ENCODE data around the gene M6PR.
"Not testable (repeated sequence)": the region's sequence is repeated elsewhere in the genome, so short reads cannot be mapped to it uniquely, and the experiment has no call there.

The M6PR gene

GRCh38 chr12:8922544-8922943 lies 26.9 kb downstream of the M6PR start:
- no peak for ATAC-seq

GRCh38 chr12:8919643-8920042 lies 29.8 kb downstream of the M6PR start:
- not testable (repeated sequence) for ATAC-seq

More at GRCh38 chr12:8922544-8922943, 26.9 kb downstream of the M6PR start:
- TF ChIP-seq ZNF8 (CRISPR knock-in tag; IDR thresholded peaks at IDR 0.05) (no peak), OSR1 (CRISPR knock-in tag; IDR thresholded peaks at IDR 0.05) (no peak), ESRRG (CRISPR knock-in tag; IDR thresholded peaks at IDR 0.05) (no peak), ZC3H10 (CRISPR knock-in tag; IDR thresholded peaks at IDR 0.05) (no peak), GLIS3 (CRISPR knock-in tag; IDR thresholded peaks at IDR 0.05) (no peak), SNAI2 (CRISPR knock-in tag; IDR thresholded peaks at IDR 0.05) (no peak), RARB (CRISPR knock-in tag; IDR thresholded peaks at IDR 0.05) (no peak), ZFP3 (CRISPR knock-in tag; IDR thresholded peaks at IDR 0.05) (no peak), BACH2 (CRISPR knock-in tag; IDR thresholded peaks at IDR 0.05; ENCODE audit: borderline replicate concordance) (no peak), ZNF565 (CRISPR knock-in tag; conservative IDR thresholded peaks at IDR 0.05; ENCODE audit: low read depth) (no peak)

- no peak for ATAC-seq
- no peak for TF ChIP-seq ZFP30 (CRISPR knock-in tag; IDR thresholded peaks at IDR 0.05)
- no peak for TF ChIP-seq RARB (CRISPR knock-in tag; IDR thresholded peaks at IDR 0.05)
- no peak for TF ChIP-seq CREB5 (CRISPR knock-in tag; IDR thresholded peaks at IDR 0.05; ENCODE audit: low read depth)
- TF ChIP-seq PATZ1 (CRISPR knock-in tag; IDR thresholded peaks at IDR 0.05; ENCODE audit: borderline replicate concordance): no peak
- TF ChIP-seq CSDC2 (CRISPR knock-in tag; IDR thresholded peaks at IDR 0.05): no peak
- TF ChIP-seq, protein P1, sequence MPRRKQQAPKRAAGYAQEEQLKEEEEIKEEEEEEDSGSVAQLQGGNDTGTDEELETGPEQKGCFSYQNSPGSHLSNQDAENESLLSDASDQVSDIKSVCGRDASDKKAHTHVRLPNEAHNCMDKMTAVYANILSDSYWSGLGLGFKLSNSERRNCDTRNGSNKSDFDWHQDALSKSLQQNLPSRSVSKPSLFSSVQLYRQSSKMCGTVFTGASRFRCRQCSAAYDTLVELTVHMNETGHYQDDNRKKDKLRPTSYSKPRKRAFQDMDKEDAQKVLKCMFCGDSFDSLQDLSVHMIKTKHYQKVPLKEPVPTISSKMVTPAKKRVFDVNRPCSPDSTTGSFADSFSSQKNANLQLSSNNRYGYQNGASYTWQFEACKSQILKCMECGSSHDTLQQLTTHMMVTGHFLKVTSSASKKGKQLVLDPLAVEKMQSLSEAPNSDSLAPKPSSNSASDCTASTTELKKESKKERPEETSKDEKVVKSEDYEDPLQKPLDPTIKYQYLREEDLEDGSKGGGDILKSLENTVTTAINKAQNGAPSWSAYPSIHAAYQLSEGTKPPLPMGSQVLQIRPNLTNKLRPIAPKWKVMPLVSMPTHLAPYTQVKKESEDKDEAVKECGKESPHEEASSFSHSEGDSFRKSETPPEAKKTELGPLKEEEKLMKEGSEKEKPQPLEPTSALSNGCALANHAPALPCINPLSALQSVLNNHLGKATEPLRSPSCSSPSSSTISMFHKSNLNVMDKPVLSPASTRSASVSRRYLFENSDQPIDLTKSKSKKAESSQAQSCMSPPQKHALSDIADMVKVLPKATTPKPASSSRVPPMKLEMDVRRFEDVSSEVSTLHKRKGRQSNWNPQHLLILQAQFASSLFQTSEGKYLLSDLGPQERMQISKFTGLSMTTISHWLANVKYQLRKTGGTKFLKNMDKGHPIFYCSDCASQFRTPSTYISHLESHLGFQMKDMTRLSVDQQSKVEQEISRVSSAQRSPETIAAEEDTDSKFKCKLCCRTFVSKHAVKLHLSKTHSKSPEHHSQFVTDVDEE (CRISPR knock-in tag; IDR thresholded peaks at IDR 0.05): no peak
- no peak for TF ChIP-seq ZNF70 (CRISPR knock-in tag; IDR thresholded peaks at IDR 0.05)
- no peak for TF ChIP-seq BACH2 (CRISPR knock-in tag; IDR thresholded peaks at IDR 0.05; ENCODE audit: borderline replicate concordance)
- TF ChIP-seq, protein P2, sequence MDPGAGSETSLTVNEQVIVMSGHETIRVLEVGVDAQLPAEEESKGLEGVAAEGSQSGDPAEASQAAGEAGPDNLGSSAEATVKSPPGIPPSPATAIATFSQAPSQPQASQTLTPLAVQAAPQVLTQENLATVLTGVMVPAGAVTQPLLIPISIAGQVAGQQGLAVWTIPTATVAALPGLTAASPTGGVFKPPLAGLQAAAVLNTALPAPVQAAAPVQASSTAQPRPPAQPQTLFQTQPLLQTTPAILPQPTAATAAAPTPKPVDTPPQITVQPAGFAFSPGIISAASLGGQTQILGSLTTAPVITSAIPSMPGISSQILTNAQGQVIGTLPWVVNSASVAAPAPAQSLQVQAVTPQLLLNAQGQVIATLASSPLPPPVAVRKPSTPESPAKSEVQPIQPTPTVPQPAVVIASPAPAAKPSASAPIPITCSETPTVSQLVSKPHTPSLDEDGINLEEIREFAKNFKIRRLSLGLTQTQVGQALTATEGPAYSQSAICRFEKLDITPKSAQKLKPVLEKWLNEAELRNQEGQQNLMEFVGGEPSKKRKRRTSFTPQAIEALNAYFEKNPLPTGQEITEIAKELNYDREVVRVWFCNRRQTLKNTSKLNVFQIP (CRISPR knock-in tag; IDR thresholded peaks at IDR 0.05; ENCODE audit: borderline replicate concordance, low read depth): no peak
- TF ChIP-seq ESRRG (CRISPR knock-in tag; IDR thresholded peaks at IDR 0.05): no peak
- no peak for TF ChIP-seq GLIS3 (CRISPR knock-in tag; IDR thresholded peaks at IDR 0.05)
- TF ChIP-seq ZNF8 (CRISPR knock-in tag; IDR thresholded peaks at IDR 0.05): no peak
Measured at GRCh38 chr12:8917751-8918150, 31.7 kb downstream of the M6PR start.

- no peak for TF ChIP-seq ZNF565 (CRISPR knock-in tag; conservative IDR thresholded peaks at IDR 0.05; ENCODE audit: low read depth)
- TF ChIP-seq ZNF8 (CRISPR knock-in tag; IDR thresholded peaks at IDR 0.05): no peak
- TF ChIP-seq PPARA (CRISPR knock-in tag; IDR thresholded peaks at IDR 0.05; ENCODE audit: borderline replicate concordance): no peak
- no peak for TF ChIP-seq ZFP30 (CRISPR knock-in tag; IDR thresholded peaks at IDR 0.05)
- no peak for TF ChIP-seq TOX (CRISPR knock-in tag; IDR thresholded peaks at IDR 0.05; ENCODE audit: borderline replicate concordance)
- TF ChIP-seq PATZ1 (CRISPR knock-in tag; IDR thresholded peaks at IDR 0.05; ENCODE audit: borderline replicate concordance): no peak
- TF ChIP-seq SNAI2 (CRISPR knock-in tag; IDR thresholded peaks at IDR 0.05): no peak
- no peak for TF ChIP-seq ESRRG (CRISPR knock-in tag; IDR thresholded peaks at IDR 0.05)
- TF ChIP-seq CREB5 (CRISPR knock-in tag; IDR thresholded peaks at IDR 0.05; ENCODE audit: low read depth): no peak
- ATAC-seq: no peak
Measured at GRCh38 chr12:8917031-8917430, 32.4 kb downstream of the M6PR start.
